HL-60 (cell line): ENCODE data around the gene IL17RB.

Experiments
- CTCF ChIP-seq: IDR thresholded peaks from one replicate; pipeline ENCODE4 v1.5.1; 2011; ENCODE audit warnings: low read length, control low read depth, inconsistent platforms; ENCODE audit not compliant: insufficient read depth
- POLR2AphosphoS5 ChIP-seq: IDR thresholded peaks from 2 replicates; pipeline ENCODE4 v1.6.1; 2012; ENCODE audit warnings: low read depth
- REST ChIP-seq: IDR thresholded peaks from 2 replicates; pipeline ENCODE4 v1.6.1; 2012; ENCODE audit warnings: low read depth; ENCODE audit not compliant: insufficient replicate concordance

GRCh38 chr3:53844262-53845102 is 1.9 kb upstream of the IL17RB start:
- no peak for TF ChIP-seq CTCF
- no peak for TF ChIP-seq POLR2AphosphoS5
- TF ChIP-seq REST: no peak
